Islet of Langerhans (tissue), 1 donor: ENCODE measurements around the gene ZNF397.

Source experiments
- FAIRE-seq: peaks from one replicate; lab custom pipeline; 2011; peaks lifted over from hg19 to GRCh38; lab: Jason Lieb, UNC

Gene ZNF397

DNA sequence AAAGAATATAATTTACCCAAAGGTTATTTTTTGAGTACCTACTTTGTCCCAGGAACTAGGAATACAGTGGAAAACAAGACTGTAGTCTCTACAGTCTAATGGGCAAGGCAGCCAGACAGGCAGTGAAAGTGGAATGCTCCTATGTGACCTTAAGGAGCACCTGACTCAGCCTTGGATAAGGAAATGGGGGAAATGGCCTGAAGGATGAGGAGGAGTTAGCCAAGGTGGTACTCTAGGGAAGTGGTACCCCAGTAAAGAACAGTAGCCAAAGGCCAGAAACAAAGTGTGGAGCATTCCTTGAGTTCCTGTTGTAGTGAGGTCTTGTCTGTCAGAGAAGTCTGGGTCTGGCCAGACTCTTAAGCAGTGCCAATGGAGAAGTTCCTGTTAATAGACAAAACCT is 6.0 kb downstream of the ZNF397 start:
- no peak for FAIRE-seq

DNA sequence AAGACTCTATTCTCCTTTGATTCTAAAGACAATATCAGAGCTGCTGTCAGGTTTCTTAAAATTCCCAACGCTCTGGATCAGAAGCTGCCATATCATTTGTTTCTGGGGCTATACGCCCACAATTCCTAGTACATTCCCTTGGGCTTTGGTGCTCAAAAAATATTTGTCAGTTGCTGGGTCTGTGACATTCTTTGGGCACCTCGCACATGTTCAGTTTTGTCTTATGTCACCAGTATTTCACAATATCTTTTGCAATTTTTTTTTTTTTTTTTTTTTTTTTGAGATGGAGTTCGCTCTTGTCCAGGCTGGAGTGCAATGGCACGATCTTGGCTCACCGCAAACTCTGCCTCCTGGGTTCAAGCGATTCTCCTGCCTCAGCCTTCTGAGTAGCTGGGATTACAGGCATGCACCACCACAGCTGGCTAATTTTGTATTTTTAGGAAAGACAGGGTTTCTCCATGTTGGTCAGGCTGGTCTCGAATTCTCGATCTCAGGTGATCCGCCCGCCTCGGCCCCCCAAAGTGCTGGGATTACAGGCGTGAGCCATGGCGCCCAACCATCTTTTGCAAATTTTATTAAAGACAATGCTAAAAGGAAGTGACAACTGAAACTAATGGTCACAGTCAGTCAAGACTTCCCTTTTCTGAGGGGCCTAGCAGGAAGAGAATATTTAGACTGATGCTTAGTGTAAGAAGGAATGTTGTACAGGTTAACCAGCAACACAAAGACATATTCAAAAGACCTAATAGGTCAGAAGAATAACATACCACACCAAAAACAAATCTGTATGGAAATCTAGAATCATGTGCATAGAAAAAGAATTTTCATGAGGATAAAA is 6.8 kb downstream of the ZNF397 start:
- FAIRE-seq, result no peak

DNA sequence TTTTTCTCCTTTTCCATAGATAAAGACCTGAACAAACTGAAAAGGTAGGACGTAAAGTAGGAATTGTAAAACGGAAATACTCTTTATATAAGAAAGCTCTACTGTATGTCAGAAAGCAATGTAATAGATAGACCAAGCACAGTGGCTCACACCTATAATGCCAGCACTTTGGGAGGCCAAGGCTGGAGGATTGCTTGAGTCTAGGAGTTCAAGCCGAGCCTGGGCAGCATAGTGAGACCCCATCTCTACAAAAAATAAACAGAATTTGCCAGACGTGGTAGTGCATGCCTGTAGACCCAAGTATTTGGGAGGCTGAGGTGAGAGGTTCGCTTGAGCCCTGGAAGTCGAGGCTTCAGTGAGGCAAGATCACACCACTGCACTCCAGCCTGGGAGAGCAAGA is 7.6 kb downstream of the ZNF397 start:
- no peak for FAIRE-seq

DNA sequence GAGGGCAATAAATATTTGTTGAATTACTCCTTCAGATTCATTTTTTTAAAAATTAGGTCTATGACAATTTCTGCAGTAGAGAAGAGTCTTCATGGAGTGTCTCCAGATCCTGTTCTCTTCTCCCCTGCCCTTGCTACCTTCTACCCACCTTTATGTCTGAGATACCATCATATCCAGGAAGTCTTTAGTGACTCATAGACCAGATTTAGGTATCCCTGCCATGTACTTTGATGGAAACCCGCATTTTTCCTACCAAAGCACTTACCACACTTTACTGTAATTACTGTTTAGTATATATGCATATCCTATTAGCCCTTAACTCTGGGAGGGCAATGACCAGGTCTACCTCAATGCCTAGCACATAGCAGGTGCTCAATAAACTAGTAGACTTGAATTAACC is 11.6 kb downstream of the ZNF397 start:
- no peak for FAIRE-seq

DNA sequence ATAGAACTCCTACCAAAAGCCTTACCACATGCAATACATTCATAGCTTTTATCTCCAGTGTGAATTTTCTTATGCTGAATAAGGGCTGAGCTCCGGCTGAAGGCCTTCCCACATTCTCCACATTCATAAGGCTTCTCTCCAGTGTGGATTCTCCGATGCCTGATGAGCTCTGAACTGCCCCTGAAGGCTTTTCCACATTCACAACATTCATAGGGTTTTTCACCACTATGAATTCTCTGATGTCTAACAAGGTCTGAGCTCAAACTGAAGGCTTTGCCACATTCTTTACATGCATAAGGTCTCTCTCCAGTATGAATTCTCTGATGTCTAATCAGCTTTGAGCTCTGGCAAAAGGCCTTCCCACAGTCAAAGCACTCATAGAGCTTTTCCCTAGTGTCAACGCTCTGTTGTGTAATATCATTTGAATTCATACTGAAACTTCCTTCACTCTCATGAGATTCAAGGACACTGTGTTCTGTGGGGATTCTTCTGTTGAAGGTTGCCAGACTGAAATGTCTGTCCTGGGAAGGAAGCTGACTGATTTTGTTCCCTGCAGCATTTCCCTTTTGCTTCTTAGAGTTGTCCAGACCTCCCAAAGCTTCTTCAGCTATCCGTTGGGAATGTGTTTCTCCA is 12.9 kb downstream of the ZNF397 start:
- no peak for FAIRE-seq

DNA sequence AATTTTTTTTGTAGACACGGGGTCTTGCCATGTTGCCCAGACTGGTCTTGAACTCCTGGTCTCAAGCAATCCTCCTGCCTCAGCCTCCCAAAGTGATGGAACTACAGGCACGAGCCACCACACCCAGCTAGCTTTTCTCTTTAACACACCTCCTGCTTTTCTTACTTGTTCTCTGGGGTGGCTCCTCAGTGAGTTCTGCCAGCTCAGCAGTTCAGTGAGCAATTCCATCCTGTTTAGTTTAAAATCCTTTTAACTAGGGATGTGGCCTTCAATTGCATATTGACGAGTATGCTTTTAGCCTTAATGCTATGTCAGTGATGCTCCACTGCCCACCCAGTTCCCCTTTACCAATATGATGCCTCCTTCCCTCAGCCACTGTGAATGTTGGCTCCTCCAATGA is 16.1 kb downstream of the ZNF397 start:
- no peak for FAIRE-seq

DNA sequence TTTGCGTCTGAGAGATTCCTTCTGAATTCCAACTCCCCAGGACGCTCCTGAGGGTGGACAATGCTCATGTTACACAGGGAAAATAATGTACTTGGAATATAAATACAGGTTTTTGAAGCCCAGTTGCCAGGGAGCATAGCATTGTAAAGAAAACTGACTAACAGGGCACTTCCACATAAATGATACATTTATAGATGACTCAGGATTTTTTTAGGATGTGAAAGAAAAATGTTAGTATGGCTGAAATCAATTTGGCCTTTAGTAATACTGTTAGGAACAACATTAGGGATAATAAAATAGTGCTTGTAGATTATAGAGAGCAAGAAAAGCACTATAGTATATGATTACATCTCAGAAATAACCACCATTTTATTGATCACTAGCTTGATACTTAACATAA is 23.6 kb downstream of the ZNF397 start:
- no peak for FAIRE-seq

DNA sequence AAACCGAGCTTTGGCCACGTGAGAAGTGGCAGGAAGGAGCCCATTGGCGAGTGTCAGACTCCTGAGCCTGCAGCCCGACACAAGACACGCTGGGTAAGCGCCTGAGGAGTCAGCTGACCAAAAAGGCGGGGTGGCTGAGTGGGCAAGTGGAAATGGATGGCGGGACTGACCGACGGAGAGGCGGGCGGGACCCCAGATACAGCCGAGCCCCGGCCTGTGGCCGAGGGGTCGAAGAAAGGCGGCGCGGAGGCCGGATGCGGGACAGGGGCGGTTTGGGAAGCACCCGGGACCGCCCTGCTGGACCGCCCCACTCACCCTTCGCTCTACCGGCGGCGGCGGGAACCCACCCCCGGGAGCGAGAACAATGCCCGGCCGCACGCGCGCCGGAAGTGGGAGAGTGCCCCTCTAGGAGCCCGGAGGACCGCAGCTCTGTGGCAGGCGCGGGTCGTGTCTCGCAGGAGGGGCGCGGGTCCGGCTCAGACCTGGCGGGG is 26.4 kb downstream of the ZNF397 start:
- peak; percentile 27 for FAIRE-seq

DNA sequence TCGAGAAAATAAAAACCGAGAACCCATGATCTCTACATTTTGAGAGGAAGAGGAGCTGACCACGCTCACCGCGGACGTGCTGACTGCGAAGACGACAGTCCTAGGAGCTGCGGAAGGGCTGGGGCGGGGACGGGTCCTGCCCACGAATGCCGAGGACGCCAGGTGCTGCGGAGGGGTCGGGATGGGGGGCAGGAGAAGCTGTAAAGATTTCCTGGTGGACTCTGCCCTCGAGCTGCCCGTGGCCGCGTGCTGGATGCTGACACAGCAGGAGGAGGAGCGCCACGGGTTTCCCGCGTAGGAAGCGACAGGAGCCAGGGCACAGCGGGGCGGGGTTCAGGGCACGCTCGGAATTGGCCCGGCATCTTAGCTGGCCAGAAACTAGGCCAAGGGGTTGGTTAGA is 27.0 kb downstream of the ZNF397 start:
- FAIRE-seq, result no peak

DNA sequence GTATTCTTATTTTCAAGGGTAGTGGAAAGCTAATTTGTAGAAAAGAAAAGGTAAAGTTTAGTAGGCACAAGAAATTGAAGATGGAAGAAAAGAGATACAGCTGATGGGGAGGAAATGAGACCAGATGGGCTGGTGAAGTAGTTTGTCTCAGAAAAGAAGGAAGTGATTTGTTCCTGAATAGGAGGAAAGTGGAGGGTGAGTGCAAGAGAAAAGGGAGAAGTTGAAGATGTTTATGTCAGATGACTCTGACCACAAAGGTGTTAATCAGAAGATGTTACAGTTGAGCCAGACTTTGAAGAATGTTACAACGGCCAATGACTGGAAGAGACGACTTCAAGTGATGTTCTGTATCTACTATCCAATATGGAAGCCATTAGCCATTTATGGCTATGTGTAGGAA is 28.0 kb downstream of the ZNF397 start:
- FAIRE-seq, result no peak

DNA sequence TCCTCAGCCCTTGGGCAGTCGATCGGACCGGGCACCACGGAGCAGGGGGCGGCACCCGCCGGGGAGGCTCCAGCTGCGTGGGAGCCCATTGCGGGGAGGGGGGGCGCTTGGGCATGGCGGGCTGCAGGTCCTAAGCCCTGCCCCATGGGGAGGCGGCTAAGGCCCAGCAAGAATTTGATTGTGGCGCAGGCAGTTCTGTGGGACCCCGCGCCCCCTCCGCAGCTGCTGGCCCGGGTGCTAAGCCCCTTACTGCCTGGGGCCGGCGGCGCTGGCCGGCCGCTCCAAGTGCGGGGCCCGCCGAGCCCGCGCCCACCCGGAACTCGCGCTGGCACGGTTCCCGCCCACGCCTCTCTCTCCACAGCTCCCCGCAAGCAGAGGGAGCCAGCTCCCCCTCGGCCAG is 30.8 kb downstream of the ZNF397 start:
- FAIRE-seq, result no peak

DNA sequence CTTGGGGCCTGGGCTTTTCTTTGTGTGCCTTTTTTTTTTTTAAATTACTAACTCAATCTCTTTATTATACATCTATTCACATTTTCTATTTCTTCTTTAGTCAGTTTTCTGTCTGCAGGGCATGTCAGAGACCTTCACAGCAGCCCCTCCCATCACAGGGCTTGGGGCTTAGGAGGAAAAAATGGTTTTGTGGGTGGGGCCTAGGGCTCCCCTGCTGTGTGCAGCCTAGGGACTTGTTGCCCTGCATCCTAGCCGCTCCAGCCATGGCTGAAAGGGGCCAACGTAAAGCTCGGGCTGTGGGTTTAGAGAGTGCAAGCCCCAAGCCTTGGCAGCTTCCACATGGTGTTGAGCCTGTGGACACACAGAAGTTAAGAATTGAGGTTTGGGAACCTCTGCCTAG is 35.4 kb downstream of the ZNF397 start:
- no peak for FAIRE-seq

DNA sequence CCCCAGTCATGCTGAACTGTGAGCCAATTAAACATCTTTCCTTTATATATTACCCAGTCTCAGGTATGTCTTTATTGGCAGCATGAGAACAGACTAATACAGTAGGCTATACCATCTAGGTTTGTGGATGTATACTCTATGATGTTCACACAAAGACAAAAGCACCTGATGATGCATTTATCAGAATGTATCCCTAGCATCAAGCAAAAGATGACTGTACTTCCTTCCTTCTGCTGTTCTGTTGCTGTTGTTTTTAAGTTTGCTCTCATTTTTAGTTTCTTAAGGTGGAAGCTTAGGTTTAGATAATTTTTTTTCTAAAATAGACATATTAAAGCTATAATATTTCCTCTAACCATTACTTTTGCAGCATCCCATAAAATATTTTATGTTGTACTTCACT is 36.8 kb downstream of the ZNF397 start:
- FAIRE-seq, result no peak

DNA sequence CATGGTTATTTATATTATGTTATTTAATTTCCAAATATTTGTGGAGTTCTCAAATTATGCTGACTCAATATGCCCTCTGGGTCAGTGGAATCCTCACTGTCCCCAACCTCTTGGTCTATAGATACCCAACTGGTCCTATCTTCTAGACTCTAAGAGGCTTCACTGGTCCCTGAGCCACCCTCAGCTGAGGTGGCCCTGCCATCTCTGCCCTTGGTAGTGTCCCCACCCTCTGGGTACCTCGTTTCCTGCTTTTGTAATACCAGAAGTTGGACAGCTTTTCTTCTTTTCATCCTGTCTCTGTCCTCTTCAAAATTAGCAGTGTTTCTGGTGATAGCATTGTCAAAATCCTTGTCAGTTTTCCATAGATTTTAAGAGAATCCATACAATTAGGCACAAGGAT is 37.3 kb downstream of the ZNF397 start:
- FAIRE-seq, result no peak

DNA sequence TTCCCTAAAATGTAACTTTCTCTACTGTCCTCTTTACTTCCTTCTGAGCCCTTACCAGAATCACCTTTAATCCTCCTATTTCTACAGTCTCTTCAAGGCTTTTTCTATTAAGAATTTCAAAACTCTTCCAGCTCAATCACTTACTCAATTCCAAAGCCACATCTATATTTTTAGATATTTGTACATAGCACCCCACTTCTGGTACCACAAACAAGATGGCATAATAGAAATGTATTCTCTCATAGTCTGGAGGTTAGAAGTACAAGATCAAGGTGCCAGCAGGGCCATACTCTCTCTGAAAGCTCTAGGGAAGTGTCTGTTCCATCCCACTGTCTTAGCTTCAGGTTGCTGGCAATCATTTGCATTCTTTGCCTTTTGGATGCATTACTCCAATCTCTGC is 38.1 kb downstream of the ZNF397 start:
- no peak for FAIRE-seq

DNA sequence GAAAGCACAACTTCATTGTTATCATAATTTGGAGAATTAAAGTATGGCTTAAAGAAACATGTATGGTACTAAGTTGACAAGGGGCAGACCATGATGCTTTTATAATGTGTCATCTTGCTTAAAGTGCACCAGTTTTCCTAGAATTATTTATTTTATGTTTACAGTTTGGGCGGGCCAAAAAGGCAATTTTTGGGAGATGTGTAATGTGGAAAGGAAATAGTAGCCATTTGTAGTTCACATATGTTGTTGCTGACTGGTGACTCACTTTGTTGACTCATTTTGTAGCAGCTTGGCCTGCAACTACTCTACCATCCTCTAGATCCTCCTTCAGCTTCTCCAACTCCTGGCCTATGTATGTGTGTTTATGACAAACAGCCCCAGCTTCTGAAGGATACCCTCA is 41.5 kb downstream of the ZNF397 start:
- FAIRE-seq, result no peak

DNA sequence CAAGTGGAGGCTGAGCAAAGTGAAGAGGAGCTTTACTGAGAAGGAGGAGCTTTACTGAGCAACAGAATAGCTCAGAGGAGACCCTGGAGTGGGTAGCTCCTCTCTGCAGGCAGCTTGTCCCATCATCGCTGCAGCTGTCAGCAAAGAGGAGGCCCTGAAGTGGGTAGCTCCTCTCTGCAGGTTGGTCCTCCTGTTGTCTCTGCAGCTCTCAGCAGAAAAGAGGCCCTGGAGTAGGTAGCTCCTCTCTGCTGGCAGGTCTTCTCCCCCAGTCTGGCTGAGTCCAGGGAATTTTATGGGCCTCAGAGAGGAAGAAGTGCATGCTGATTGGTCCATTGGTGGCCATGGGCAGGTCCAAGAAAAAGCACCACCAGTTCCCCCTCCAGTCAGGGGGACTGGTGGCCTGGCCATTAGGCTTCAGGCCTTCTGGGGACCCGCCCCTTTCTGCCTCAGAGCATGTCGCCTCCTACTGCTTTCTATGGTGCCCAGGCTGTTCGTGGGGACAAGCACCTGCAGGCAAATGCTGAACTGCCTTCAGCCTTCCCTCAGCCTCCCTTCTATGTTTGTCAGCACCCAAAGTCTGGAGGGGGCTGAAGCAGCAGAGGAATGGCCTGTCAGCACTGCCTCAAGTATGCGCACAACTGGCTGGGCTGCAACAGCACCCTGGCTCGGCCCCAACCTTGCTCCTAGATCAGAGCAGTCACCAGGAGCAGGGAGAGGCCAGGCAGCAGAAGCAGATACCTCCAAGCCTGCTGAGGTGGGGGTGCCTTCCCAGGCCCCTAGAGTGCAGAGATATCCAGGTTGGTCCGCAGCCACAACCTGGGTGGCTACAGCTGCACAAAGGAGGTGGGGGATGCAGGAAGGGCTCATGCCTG is 43.3 kb downstream of the ZNF397 start:
- FAIRE-seq, result no peak

DNA sequence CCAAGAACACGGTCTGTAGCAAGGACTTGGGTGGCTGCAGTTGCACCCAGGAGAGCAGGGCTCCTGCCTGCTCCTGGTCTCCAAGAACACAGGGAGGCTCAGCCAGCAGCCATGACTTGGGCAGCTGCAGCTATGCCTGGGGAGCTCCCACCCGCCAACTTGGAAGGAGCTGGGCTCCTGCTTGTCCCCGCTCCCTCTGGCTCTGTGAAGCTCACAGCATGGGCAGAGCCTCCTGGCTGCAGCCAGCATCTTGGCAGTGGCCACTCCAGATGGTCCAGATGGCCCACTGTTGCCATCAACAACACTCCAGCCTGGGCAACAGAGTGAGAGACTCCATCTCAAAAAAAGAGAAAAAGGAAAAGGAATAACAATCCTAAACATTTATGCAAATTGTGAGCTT is 44.0 kb downstream of the ZNF397 start:
- FAIRE-seq, result no peak

DNA sequence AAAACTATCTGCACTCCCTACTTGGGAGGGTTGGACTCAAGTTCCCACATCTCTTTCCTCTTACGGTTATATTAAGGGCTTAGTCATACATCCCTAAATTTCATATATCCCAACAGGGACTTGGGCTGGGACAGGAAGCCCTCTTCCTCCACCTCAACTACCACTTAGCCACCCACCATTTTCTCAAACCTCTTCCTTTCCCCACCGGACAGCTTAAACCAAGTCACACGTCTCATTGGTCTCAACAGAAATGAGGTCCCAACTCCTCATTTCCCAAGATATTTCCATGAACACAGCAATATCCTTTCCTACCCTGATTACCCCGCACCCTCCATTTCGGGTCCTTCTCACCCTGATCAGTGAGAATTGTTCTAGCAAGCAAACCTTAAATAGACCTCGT is 48.5 kb downstream of the ZNF397 start:
- FAIRE-seq, result no peak

DNA sequence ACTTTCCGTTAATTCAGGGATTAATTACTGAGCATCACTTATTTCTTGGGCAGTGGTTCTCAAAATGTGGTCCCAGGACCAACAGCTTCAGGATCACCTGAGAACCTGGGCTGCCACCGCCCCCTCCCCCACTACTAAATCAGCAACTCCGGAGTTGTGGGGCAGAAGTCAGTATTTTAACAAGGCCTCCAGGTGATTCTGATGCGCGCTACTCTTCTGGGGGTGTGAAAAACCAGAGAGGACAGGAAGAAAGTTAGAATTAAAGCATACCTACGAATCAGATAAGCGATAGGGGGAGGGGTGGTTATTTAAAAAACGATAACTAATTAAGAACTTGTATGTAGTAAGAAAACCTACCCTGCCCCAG is 48.9 kb downstream of the ZNF397 start:
- FAIRE-seq, result no peak

DNA sequence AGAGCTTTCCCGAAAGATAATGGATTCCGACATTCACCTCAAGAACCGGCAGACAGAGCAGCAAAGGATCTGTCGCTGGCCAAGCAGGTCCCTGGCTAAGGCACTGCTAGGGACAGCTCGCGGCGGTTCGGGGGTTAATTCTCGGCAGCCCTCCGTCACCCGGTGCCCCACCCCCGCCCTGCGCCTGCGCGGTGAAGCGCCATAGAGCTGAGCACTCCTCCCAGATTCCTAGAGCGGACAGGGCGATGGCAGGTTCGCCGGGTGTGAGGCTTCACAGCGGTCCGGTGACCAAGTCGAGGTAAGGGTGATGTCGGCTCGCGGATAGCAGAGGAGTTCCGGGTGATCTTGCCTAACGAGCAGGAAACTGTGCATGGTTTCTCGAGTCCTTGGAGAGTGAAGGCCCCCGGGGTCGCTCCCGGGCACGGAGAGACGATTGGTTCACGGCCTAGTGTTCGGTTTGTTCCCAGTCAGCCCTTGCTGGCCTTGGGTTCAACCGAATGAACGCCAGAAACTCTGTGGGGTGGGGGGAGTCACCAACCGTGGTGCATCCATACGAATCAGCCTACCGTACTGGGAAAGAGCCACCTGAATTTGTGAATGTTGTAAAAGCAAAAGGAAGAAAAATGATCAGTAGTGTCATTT is 49.4 kb downstream of the ZNF397 start, which contains the start of gene ZSCAN30:
Gene ZSCAN30, minus strand, starts transcription at position 136 of the 642 bp plus-strand sequence. CDS start 25,877 bp downstream, outside the sequence.
- FAIRE-seq, result no peak

DNA sequence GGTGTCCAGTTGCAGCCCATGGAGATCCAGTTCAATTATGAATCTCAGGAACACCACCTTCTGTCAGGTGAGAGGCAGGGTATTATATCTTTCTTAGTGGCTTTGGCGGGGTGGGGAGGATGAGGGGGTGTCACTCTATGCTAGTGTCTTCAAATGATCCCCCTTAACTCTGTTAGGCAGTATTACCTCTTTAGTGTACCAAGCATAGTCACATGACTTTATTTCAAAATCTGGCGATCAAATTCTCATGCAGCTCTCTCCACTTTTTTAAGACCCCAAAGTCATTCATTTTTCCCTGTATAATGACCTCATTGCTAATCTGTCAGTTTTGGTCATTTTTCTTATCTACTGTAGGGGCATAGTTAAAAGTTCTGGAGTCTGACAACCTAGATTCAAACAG is 50.3 kb downstream of the ZNF397 start:
- FAIRE-seq, result no peak
